Epithelial cell of proximal tubule (primary cell): ENCODE results near the gene HIKESHI. TPM values are rescaled to one million over a fixed set of nuclear protein-coding genes. Genes with fewer than 3 reads are reported as not detected.
A peak's percentile ranks its signal among the peaks of the same experiment; 100 is the strongest.

Experiments used
- DNase-seq: peaks from one replicate; pipeline ENCODE4 v3.0.0-alpha.2; 2011; ENCODE audit warnings: low read depth
- H3K4me3 ChIP-seq: 2 replicates; pipeline ENCODE4 v1.5.1; 2011; ENCODE audit warnings: low read depth, mild to moderate bottlenecking, low read length
- total RNA-seq: library from RNA; depleted of rRNA; stranded (reverse); fragments of >200 nt; gene quantifications from 2 replicates; pipeline ENCODE4 v1.2.3, GENCODE V29; 2015
- TF ChIP-seq, protein P1 (sequence below): conservative IDR thresholded peaks from 2 replicates; pipeline ENCODE4 v1.5.1; 2012; ENCODE audit warnings: low read depth, mild to moderate bottlenecking, low read length

HIKESHI gene
- total RNA-seq, 1 donor from 2014 or later = 41.4 TPM

GRCh38 chr11:86386746-86387145 is 84.7 kb downstream of the HIKESHI start:
- TF ChIP-seq, protein P1, sequence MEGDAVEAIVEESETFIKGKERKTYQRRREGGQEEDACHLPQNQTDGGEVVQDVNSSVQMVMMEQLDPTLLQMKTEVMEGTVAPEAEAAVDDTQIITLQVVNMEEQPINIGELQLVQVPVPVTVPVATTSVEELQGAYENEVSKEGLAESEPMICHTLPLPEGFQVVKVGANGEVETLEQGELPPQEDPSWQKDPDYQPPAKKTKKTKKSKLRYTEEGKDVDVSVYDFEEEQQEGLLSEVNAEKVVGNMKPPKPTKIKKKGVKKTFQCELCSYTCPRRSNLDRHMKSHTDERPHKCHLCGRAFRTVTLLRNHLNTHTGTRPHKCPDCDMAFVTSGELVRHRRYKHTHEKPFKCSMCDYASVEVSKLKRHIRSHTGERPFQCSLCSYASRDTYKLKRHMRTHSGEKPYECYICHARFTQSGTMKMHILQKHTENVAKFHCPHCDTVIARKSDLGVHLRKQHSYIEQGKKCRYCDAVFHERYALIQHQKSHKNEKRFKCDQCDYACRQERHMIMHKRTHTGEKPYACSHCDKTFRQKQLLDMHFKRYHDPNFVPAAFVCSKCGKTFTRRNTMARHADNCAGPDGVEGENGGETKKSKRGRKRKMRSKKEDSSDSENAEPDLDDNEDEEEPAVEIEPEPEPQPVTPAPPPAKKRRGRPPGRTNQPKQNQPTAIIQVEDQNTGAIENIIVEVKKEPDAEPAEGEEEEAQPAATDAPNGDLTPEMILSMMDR = no peak
- H3K4me3 ChIP-seq = no peak overlapping the region
- no peak for DNase-seq

DNA sequence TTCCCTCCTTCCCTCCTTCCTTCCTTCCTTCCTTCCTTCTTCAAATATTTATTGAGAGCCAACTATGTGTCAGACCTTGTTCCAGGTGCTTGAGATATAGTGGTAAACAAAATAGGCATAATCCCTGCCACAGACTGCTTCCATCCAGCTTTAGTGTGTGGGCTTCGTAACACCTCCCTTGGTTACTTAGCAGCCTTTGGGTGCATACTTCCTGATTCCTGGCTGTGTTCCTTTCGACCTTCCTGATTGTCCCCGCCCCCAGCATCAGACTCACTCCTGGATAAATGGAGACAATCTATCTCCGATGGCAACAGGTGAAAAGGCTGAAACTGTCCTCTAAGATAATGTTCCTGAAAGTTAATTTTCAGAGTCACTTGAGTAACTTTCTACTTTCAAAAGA is 86.2 kb downstream of the HIKESHI start:
- DNase-seq = no peak
- TF ChIP-seq, protein P1 = no peak
- no peak overlapping the region for H3K4me3 ChIP-seq

GRCh38 chr11:86390487-86390886 is 88.4 kb downstream of the HIKESHI start:
- DNase-seq = no peak
- TF ChIP-seq, protein P1 = no peak
- H3K4me3 ChIP-seq = no peak overlapping the region

- H3K4me3 ChIP-seq = no peak overlapping the region
- peak; percentile 10 for DNase-seq
- TF ChIP-seq, protein P1 = no peak
Measured at GRCh38 chr11:86395061-86395551, 93.1 kb downstream of the HIKESHI start.

Other genes with a start within 250 kb of the HIKESHI start
- gene PICALM, start 233.2 kb upstream of the HIKESHI start, total RNA-seq = 153 and 218 TPM in 2 replicates
- gene EED, start 57.5 kb upstream of the HIKESHI start, total RNA-seq = 12.1 and 22.4 TPM in 2 replicates
- 0.81 TPM in 1 of 2 replicates, not detected in the other for gene CCDC81, start 72.6 kb downstream of the HIKESHI start, total RNA-seq